ENCODE results near the gene HMG20A. TPM values are rescaled to one million over a fixed set of nuclear protein-coding genes. Genes with fewer than 3 reads are reported as not detected.

HMG20A gene
- total and polyA plus RNA-seq, 9 of the 15 experiments (the other 6 are each of a cell fraction or from before 2014, with no cell fraction given) = 25.0 to 68.1 (median 38.9) TPM

GRCh38 chr15:77420610-77421369, at the start of gene HMG20A (continued):
- TF ChIP-seq ATF2 (CRISPR knock-in tag; IDR thresholded peaks at IDR 0.05) (no peak), RBM22 (IDR thresholded peaks at IDR 0.05; ENCODE audit: low read depth, low read length, poor library complexity, severe bottlenecking) (no peak), CBX3 (IDR thresholded peaks at IDR 0.05; ENCODE audit: borderline replicate concordance in 1 of 2, low read length in 2 of 2) (no peak), THRAP3 (IDR thresholded peaks at IDR 0.05; ENCODE audit: borderline replicate concordance) (no peak), HDGF (IDR thresholded peaks at IDR 0.05) (no peak), ZFP36 (IDR thresholded peaks at IDR 0.05; ENCODE audit: low read depth, low read length, partially characterized antibody) (no peak), MYBL2 (IDR thresholded peaks at IDR 0.05; ENCODE audit: low read depth) (no peak), MYBL2 (CRISPR knock-in tag; IDR thresholded peaks at IDR 0.05; ENCODE audit: borderline replicate concordance) (no peak), SAFB (IDR thresholded peaks at IDR 0.05; ENCODE audit: borderline replicate concordance, low read depth, low read length) (no peak), MLLT1 (IDR thresholded peaks at IDR 0.05) (peak; percentile 26 to 91; a peak in 2 of 4 replicates), HMBOX1 (IDR thresholded peaks at IDR 0.05) (no peak), ZZZ3 (IDR thresholded peaks at IDR 0.05) (peak; percentile 81), E2F6 (IDR thresholded peaks at IDR 0.05; ENCODE audit: borderline replicate concordance in 1 of 2, extremely low read depth in 1 of 2, insufficient read depth in 1 of 2, insufficient read length in 1 of 2, low read depth in 1 of 2, low read length in 1 of 2, poor library complexity in 1 of 2, severe bottlenecking in 1 of 2) (no peak), MTA1 (IDR thresholded peaks at IDR 0.05; ENCODE audit: borderline replicate concordance) (peak; percentile 86), ZNF347 (CRISPR knock-in tag; IDR thresholded peaks at IDR 0.05; ENCODE audit: low read depth) (no peak), MTA2 (IDR thresholded peaks at IDR 0.05; ENCODE audit: low read depth) (peak; percentile 55; the same call in 1 of the 2 replicates), SMARCA4 (IDR thresholded peaks at IDR 0.05) (no peak; the same call in none of the 2 replicates), HEY1 (CRISPR knock-in tag; IDR thresholded peaks at IDR 0.05; ENCODE audit: borderline replicate concordance) (peak; percentile 72; the same call in 1 of the 2 replicates), POU5F1 (IDR thresholded peaks at IDR 0.05; ENCODE audit: borderline replicate concordance, low read depth, low read length, partially characterized antibody) (no peak)
